Measurements from ENCODE around the gene TSPAN32.

The TSPAN32 gene

DNA sequence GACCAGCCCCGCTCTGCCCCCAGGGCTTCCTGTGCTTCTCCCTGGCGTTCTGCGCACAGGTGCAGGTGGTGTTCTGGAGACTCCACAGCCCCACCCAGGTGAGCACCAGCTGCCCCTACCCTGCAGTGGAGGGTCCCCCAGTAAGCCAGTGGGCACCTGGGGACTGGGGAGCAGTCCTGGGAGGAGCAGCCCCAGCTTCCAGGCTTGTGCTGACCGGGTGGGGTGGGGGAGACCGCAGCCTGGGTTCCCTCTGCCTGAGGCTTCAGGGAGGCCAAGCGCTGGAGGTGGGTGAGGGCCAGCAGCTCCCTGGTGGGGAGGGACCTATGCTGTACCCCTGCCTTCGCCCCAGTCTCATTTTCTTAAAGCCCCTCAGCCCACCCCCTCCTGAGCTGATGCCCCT is 6.9 kb downstream of the TSPAN32 start:
- TF ChIP-seq ZC3H10 (CRISPR knock-in tag; IDR thresholded peaks at IDR 0.05) (no peak), TOX (CRISPR knock-in tag; IDR thresholded peaks at IDR 0.05; ENCODE audit: borderline replicate concordance) (no peak), ZFP30 (CRISPR knock-in tag; IDR thresholded peaks at IDR 0.05) (no peak), ZNF8 (CRISPR knock-in tag; IDR thresholded peaks at IDR 0.05) (no peak), CSDC2 (CRISPR knock-in tag; IDR thresholded peaks at IDR 0.05) (no peak), ZFP3 (CRISPR knock-in tag; IDR thresholded peaks at IDR 0.05) (no peak), ZNF70 (CRISPR knock-in tag; IDR thresholded peaks at IDR 0.05) (no peak), TCF4 (CRISPR knock-in tag; IDR thresholded peaks at IDR 0.05; ENCODE audit: borderline replicate concordance) (no peak), ESRRG (CRISPR knock-in tag; IDR thresholded peaks at IDR 0.05) (no peak)
- TF ChIP-seq, protein P1, sequence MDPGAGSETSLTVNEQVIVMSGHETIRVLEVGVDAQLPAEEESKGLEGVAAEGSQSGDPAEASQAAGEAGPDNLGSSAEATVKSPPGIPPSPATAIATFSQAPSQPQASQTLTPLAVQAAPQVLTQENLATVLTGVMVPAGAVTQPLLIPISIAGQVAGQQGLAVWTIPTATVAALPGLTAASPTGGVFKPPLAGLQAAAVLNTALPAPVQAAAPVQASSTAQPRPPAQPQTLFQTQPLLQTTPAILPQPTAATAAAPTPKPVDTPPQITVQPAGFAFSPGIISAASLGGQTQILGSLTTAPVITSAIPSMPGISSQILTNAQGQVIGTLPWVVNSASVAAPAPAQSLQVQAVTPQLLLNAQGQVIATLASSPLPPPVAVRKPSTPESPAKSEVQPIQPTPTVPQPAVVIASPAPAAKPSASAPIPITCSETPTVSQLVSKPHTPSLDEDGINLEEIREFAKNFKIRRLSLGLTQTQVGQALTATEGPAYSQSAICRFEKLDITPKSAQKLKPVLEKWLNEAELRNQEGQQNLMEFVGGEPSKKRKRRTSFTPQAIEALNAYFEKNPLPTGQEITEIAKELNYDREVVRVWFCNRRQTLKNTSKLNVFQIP (CRISPR knock-in tag; IDR thresholded peaks at IDR 0.05; ENCODE audit: borderline replicate concordance, low read depth) = no peak
- TF ChIP-seq, protein P2, sequence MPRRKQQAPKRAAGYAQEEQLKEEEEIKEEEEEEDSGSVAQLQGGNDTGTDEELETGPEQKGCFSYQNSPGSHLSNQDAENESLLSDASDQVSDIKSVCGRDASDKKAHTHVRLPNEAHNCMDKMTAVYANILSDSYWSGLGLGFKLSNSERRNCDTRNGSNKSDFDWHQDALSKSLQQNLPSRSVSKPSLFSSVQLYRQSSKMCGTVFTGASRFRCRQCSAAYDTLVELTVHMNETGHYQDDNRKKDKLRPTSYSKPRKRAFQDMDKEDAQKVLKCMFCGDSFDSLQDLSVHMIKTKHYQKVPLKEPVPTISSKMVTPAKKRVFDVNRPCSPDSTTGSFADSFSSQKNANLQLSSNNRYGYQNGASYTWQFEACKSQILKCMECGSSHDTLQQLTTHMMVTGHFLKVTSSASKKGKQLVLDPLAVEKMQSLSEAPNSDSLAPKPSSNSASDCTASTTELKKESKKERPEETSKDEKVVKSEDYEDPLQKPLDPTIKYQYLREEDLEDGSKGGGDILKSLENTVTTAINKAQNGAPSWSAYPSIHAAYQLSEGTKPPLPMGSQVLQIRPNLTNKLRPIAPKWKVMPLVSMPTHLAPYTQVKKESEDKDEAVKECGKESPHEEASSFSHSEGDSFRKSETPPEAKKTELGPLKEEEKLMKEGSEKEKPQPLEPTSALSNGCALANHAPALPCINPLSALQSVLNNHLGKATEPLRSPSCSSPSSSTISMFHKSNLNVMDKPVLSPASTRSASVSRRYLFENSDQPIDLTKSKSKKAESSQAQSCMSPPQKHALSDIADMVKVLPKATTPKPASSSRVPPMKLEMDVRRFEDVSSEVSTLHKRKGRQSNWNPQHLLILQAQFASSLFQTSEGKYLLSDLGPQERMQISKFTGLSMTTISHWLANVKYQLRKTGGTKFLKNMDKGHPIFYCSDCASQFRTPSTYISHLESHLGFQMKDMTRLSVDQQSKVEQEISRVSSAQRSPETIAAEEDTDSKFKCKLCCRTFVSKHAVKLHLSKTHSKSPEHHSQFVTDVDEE (CRISPR knock-in tag; IDR thresholded peaks at IDR 0.05) = no peak
- TF ChIP-seq, protein P3, sequence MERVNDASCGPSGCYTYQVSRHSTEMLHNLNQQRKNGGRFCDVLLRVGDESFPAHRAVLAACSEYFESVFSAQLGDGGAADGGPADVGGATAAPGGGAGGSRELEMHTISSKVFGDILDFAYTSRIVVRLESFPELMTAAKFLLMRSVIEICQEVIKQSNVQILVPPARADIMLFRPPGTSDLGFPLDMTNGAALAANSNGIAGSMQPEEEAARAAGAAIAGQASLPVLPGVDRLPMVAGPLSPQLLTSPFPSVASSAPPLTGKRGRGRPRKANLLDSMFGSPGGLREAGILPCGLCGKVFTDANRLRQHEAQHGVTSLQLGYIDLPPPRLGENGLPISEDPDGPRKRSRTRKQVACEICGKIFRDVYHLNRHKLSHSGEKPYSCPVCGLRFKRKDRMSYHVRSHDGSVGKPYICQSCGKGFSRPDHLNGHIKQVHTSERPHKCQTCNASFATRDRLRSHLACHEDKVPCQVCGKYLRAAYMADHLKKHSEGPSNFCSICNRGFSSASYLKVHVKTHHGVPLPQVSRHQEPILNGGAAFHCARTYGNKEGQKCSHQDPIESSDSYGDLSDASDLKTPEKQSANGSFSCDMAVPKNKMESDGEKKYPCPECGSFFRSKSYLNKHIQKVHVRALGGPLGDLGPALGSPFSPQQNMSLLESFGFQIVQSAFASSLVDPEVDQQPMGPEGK (CRISPR knock-in tag; IDR thresholded peaks at IDR 0.05; ENCODE audit: borderline replicate concordance) = no peak
- no peak for ATAC-seq

DNA sequence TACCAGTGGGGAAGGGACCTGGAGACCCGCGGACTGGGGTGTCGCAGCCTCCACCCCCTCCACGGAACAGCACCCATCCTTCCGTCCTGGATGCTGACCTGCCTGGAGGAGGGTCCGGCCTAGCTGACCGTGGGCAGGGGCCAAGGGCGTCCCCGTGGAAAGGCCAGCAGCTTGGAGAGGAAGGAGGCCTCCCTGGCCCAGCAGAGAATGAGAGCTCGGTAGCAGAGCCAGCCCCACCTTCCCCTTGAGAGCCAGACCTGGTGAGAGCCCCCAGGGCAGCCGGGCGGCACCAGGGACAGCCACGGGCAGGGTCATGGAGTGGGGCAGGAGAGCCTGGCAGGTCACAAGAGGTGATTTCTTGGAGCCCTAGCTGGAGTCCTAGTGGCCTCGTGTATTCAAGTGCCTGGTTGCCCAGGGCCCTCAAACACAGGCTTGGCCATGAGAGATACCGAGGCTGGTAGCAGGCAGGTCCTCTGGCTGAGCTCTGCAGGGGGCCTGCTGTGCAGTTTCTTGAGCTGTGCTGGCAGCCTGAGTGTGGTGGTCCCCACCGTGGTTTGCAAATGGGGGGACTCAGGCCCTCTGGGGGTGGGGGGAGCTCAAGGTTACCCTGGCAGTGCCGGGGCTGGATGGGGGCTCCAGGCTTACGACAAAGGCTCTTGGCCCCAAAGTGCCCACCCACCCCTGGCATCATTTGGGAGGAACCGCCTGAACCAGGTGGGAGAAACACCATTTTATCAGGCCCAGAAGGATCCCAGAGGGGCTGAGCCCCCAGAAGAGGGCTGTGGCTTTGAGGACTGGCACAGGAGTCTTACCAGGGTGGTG is 7.6 kb downstream of the TSPAN32 start:
- TF ChIP-seq ESRRG (CRISPR knock-in tag; IDR thresholded peaks at IDR 0.05) (no peak), ZFP30 (CRISPR knock-in tag; IDR thresholded peaks at IDR 0.05) (no peak), ZNF70 (CRISPR knock-in tag; IDR thresholded peaks at IDR 0.05) (no peak), SNAI2 (CRISPR knock-in tag; IDR thresholded peaks at IDR 0.05) (no peak), GLIS3 (CRISPR knock-in tag; IDR thresholded peaks at IDR 0.05) (no peak), RARB (CRISPR knock-in tag; IDR thresholded peaks at IDR 0.05) (no peak), ZFP3 (CRISPR knock-in tag; IDR thresholded peaks at IDR 0.05) (no peak), BACH2 (CRISPR knock-in tag; IDR thresholded peaks at IDR 0.05; ENCODE audit: borderline replicate concordance) (no peak), TOX (CRISPR knock-in tag; IDR thresholded peaks at IDR 0.05; ENCODE audit: borderline replicate concordance) (no peak), ZNF565 (CRISPR knock-in tag; conservative IDR thresholded peaks at IDR 0.05; ENCODE audit: low read depth) (no peak)
- TF ChIP-seq, protein P4, sequence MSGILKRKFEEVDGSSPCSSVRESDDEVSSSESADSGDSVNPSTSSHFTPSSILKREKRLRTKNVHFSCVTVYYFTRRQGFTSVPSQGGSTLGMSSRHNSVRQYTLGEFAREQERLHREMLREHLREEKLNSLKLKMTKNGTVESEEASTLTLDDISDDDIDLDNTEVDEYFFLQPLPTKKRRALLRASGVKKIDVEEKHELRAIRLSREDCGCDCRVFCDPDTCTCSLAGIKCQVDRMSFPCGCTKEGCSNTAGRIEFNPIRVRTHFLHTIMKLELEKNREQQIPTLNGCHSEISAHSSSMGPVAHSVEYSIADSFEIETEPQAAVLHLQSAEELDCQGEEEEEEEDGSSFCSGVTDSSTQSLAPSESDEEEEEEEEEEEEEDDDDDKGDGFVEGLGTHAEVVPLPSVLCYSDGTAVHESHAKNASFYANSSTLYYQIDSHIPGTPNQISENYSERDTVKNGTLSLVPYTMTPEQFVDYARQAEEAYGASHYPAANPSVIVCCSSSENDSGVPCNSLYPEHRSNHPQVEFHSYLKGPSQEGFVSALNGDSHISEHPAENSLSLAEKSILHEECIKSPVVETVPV (CRISPR knock-in tag; IDR thresholded peaks at IDR 0.05) = no peak
- TF ChIP-seq, protein P2 (CRISPR knock-in tag; IDR thresholded peaks at IDR 0.05) = no peak
- ATAC-seq = no peak

Measured in SK-N-SH treated with all-trans-retinoic acid at 6 μM for 48 hours (cell line).